OCI-M1 (cell line): ENCODE results near the gene PLA1A.
"Not testable (repeated sequence)": the region's sequence is repeated elsewhere in the genome, so short reads cannot be mapped to it uniquely, and the experiment has no call there.

Experiments used
- DNase-seq: peaks from one replicate; lab custom pipeline; 2025; lab: John Stamatoyannopoulos, UW

PLA1A gene, protein sequence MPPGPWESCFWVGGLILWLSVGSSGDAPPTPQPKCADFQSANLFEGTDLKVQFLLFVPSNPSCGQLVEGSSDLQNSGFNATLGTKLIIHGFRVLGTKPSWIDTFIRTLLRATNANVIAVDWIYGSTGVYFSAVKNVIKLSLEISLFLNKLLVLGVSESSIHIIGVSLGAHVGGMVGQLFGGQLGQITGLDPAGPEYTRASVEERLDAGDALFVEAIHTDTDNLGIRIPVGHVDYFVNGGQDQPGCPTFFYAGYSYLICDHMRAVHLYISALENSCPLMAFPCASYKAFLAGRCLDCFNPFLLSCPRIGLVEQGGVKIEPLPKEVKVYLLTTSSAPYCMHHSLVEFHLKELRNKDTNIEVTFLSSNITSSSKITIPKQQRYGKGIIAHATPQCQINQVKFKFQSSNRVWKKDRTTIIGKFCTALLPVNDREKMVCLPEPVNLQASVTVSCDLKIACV

DNA sequence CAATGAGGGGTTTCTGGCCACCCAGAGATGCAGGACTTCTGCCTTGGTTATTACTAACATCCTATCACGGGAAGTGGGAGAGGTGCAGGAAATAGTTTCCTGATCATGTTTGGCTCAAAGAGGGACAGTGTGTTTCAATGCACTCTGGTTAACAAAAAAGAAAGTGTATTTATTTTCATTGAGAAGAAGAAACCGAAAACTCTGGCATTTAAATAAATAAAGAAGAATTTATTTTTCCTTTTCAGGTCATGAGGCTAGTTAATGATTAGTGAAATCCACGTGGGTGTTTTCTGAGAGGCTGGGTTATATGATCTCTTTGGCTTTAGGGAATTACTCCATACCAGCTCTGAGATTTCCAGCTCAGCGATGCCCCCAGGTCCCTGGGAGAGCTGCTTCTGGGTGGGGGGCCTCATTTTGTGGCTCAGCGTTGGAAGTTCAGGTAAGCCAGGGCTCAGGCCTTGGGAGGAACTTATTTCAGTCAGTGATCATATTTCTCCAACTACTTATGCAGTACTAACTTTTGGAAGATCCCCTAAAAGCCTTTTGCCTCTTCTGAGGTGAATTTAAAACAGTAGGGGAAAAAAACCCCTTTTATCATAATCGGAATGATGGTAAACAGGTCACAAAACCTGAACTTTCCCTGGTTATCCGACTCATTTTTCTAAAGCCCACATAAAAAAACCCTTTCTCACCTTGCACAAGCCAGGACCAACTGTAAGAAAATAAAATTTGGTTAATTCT is at the start of gene PLA1A:
Gene PLA1A, plus strand, starts transcription at position 338 of the 741 bp plus-strand sequence. Its CDS starts 29 bp downstream, at position 367.
- DNase-seq = no peak

DNA sequence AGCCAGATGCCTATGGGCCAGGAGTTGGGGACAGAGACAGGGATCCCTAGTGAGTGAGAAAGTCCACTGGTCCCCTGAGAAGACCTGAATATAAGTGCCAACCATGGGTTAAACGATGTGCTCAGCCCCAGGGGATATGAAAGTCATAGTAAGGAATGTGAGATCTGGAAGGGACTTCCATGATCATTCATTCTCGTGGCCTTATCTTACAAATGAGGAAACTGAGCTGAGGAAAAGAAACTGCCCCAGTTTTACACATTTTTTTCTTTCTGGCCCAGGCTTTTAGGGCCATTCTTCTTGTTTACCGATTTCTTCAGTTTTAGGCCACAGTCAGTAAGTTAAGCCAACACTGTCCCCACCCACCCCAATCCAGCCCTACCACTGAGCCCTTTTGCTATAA is 49.3 kb upstream of the PLA1A start:
- DNase-seq = no peak

DNA sequence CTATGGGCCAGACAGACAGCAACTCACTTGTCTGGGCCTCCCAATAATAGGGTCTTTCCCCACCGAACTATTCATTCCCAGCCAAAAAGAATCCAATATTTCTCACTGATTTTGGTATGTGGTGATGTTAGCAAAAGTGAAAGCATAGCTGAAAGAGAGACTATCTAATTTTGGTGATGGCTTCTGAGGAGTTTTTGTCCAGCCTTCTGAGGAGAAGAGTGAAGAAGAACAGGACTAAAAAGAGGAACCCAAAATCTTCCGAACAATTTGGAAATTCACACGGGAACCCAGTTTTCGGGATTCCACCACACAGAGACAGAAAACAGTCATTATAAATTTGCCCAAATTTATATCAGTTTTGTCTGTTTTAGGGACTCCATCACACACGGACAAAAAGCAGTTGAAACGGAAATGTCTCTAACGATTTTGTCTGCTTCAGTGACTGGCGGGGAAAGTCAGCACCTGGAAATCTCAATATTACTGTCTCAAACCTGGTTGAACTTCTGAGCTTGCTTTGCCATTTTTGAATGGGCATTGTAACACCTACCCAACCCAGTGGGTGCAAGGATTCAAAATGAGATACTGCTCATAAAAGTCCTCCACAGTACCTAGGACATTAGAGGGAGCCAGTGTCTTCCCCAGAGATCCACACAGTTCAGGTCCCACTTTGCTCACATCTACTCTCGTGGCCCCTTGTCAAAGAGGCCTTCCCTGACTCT is 47.3 kb upstream of the PLA1A start:
- DNase-seq = no peak

DNA sequence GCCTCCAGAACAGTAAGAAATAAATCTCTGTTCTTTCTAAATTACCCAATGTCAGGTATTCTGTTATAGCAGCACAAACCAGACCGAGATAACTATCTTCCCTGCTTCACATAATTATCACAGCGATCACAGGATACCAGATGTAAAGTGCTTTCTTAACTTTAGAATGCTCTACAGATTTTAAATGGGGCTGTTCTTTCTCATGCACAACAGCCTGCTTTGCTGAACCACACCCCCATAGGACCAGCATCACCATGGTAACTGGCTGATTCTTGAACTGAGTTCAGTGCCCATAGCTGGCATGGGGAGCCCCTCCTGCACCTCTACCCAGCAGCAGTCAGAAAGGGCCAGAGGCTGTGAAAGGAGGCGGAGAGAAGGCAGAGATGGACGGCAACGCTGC is 46.1 kb upstream of the PLA1A start:
- no peak for DNase-seq

DNA sequence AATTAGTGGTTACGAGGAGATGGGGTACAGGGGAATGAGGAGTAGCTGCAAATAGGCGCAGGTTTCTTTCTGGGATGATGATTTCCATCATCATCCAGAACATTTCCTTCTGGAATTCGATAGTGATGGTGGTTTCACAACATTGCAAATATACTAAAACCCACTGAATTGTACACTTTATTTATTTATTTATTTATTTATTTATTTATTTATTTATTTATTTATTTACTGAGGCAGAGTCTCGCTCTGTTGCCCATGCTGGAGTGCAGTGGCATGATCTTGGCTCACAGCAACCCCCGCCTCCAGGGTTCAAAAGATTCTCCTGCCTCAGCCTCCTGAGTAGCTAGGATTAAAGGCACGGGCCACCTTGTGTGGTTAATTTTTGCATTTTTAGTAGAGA is 44.8 kb upstream of the PLA1A start:
- not testable (repeated sequence) for DNase-seq

DNA sequence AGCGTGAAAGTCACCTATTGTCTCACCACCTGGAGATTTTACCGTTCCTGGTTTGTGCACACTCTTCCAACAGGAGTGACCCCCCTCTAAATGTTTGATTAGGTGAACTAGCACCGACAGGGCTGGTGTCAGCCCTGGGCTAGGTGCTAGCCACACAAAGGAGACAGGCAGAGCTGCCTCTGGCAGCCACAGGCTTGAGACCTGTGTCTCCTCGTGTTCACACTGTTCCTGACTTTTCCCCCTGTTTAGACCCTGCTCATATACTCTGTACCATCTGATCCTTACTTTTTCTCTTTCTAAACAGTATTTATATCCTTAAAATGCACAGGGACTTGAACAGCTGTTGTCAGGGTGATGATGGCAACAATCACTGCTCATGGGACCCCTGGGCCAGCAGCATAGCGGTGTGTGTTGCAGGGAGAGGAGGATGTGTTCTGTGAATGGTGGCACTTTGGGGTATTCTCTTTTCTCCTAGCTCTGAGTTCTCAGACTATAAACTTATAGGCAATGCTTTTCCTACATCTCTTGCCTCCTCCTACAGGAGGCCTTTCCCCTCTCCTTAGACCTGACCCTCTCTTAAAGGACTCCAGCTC is 43.8 kb upstream of the PLA1A start:
- DNase-seq = no peak

DNA sequence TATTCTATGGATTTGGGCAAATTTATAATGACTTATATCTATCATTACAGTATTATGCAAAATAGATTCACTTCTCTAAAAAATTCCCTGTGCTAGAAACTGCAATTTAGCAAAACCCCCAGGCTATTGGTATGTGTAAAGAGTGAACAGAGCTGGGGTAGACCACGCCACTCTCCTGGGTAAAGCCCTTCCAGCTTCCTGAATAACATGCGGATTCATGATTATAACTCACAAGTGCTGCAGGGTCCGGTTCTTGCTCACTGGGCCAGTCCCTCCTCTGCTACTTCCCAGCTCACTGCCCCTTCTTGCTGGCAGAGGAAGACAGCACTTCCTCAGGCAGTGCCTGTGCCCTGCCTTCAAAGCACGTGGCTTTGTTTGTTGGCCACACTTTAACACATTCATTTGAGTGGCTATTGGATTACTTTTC is 42.4 kb upstream of the PLA1A start:
- DNase-seq = no peak

DNA sequence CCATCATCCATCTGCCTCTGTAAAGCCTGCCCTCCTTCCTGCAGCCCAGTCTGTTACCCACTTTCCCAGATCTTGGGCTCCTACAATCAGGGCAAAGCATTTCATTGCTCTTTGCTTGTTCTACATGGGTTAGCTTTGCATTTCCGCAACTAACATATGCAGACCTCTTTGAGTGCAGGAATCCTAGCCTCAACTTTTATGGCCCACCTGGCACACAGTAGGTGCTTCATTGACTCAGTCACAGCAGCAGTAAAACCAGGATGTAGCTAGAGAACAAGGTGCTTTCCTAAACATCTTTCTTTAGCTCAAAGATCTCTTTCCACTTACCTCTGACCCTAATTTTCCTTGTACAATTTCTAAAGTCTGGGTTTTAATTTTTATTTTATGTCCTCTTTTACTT is 41.8 kb upstream of the PLA1A start:
- DNase-seq = no peak

DNA sequence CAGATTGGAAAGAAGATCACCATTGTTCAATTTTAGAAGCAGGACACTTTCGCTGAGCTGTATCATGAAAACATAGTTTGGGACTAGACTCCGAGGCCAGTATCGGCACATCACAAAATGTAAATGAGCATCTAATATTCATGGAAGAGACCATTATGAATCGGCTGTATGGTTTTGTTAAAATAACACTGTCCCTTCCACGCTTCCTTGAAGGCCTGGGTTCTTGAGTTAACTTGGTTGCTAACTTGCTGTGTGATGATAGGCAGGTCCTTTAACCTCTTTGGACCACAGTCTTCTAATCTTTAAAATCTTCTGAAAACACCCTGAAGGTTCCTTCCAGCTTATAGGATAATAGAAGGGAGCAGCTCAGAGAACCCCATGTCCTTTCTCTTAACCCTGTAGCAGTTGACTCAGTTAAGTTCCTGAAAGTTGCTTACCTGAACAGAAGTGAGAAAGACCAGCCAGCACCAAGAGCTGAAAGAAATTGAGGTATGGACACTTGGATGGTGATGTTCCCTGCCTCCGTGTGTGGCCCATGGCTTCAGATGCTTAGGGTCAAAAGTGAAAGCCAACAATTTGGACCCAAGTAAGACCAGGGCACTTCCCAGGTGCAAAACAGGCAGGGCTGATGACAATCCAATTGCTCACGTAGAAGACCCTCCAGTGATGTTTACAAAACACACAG is 40.4 kb upstream of the PLA1A start:
- DNase-seq = no peak

DNA sequence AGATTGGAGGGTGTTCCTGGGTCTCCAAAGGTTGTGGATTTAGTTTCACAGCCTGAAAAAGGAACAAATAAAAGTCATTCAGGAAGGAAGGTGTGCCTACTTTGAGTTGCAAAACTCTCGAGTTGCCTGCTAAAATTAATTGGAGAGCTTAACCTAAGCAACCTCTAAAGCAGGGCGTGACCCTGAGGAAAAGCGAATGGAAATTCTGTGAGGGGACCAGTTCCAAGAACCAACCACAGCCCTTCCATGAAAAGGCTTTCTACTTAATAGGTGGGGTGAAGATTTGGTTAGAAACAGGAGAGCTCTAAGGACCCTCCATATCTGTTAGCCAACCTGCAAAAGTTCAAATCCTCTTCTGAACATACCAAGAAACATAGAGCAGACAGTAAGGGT is 39.8 kb upstream of the PLA1A start:
- DNase-seq = peak; percentile 72

DNA sequence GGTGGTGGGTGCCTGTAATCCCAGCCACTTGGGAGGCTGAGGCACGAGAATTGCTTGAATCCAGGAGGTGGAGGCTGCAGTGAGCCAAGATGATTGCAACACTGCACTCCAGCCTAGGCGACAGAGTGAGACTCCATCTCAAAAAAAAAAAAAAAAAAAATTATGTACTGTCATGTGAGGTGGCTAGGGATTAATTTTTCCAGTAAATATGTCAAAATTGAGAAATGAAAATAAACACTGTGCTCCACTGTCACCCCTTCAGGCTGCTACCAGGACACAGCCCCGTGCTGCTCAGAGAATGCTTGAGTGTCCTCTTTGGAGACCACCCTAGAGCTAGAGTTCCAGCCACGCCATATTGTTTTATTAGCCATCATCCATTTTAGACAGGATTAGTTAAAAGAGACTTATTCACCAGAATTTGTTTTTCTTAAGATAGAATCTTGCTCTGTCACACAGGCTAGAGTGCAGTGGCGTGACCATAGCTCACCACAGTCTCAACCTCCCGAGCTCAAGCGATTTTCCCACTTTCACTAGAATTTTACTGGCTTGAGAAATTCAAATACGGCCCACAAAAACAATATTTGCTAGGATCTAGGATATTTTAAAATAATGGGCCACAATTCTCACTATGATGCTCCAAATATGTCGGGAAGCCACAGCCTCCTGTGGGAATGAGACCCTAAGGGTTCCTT is 38.9 kb upstream of the PLA1A start:
- DNase-seq = peak; percentile 43

DNA sequence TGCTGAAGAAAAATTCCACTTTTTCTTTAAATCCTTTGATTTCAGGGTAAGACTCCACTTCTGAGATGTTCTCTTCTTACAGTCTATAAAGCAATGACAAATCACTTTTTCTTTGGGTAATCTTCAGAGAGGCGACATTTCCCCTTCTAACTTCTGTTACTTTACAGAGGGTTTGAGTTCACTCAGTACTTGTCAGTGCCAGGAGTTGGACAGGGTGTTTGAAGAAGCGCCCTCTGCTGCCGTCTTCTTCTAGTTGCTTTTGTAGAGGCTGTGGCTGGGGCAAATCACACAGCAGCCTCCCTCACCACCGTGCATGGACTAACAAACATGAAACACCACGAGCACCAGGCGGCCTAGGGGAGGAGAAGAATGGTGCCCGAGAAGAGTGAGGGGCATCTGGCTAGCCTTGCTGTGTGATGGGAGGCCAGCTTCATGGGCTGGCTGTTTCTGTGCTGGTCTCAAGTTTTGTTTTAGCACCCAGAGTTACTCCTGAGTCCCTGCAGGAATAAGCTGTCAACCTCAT is 38.2 kb upstream of the PLA1A start, which contains the start of gene CD80:
Gene CD80, minus strand, starts transcription at position 174 of the 523 bp plus-strand sequence. CDS start 1,886 bp downstream, outside the sequence.
- DNase-seq = peak; percentile 88

DNA sequence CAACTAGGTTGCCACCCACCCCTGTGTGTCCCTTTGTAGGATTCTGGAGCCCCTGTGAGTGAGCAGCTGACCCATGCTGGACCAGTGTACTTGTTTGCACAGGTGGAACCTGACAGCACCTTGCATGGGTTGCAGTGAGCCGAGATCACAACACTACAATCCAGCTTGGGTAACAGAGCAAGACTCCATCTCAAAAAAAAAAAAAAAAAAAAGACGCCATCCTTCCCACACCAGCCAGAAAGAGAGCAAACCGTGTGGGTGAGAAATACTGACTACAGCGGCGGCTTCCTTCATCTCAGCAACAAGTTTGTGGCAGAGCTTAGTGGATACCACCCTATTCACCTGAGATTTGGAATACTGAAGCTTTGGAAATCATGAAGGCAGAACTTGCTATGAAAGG is 37.5 kb upstream of the PLA1A start:
- no peak for DNase-seq

DNA sequence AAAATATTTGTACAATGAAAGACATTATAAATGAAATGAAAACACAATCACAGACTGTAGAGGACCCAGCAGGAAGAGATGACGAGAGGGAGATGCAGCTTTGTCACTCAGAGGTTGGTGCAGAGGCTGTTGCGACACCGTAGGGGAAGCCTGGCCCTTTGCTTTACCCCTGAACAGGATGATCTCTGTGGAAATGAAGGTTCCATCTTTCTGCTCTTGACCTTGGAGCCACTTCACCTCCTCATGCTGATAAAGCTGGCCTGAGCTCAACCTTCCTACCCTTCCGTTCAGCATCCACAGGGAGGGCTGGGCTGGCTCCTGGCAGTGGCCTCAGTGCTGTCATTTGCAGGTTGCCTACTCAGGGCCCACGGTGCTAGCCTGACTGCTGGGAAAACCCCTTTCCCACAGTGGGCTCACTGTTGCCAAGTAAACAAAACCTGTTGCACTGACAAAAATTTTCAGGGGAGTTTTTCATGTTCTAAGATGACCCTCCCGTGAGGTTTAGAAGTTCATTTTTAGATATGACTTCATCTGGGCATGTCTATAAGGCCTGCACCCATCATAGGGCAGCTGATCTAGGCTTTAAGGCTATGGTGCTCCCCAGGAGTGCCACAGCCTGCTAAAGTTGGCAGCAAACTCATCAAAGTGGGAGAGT is 35.3 kb upstream of the PLA1A start:
- DNase-seq = no peak

DNA sequence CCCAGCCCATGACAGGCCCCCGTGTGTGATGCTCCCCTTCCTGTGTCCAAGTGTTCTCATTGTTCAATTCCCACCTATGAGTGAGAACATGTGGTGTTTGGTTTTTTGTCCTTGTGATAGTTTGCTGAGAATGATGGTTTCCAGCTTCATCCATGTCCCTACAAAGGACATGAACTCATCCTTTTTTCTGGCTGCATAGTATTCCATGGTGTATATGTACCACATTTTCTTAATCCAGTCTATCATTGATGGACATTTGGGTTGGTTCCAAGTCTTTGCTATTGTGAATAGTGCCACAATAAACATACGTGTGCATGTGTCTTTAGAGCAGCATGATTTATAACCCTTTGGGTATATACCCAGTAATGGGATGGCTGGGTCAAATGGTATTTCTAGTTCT is 34.4 kb upstream of the PLA1A start:
- not testable (repeated sequence) for DNase-seq

DNA sequence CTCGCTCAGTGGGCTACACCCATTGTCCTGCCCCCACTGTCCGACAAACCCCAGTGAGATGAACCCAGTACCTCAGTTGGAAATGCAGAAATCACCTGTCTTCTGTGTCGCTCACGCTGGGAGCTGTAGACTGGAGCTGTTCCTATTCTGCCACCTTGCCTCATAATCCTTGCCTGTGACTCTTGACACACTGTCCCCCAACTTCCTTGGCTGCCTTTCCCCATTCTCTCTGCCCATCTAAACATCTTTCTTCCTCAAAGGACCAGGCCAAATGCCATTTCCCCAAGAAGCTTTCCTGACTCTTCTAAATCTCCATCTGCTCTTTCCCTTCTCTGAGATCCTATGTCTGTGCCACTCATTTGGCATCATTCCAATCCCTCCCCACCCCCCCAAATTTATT is 28.5 kb upstream of the PLA1A start:
- DNase-seq = no peak

DNA sequence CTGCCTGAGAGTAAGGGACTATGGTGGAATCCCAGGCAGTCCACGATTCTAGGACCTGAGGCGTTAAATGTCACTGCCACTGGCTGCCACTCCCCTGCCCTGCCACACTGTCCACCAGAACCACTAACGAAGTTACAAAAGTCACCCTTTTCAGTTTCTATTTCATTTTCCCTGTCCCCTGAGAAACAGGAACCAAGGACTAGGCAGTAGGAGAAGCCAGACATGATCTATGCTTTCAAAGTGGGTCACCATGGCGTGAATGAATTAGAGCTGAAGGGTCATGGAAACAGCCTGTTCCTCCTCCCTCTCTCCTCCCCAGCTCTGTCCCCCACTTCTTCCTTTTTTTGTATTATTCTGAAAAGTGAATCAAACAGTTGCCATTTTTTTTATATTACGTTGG is 27.5 kb upstream of the PLA1A start:
- peak; percentile 71 for DNase-seq

DNA sequence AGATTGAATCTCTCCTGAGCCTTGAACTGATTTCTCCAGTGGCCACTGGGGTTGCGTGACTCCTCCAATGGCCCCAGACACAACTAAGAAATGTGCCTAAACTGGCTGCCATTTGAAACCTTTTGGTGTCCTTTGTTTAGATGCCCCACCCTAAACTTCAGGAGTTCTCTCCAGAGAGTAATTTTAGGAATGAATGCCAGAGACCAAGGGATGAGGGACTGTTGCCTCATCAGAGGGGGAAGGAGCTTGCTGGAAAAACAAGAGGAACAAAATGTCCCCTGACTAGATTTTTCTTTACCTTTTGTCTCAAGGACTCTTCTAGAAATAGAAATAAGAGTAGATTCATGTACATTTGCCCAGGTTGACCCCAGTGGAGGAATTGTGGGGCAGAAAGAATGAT is 26.5 kb upstream of the PLA1A start:
- DNase-seq = no peak

DNA sequence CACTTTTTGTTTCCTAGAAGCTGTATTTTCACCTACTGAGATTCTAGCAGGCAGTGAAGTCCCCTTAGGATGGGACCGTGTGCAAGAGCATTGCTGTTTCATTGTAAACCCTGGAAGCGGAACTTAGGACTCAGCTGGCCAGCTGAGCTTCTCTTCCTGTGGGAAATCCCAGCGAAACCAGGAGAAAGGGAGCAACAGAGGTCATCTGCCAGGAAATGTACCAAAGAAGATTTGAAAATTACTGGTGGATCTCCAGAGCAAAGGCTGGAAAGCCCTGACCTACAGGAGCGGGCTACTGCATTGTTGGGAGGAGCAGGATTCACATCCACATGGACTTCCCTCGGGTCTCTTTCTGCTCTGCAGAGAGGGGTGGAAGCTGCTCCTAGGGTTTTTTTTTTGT is 26.0 kb upstream of the PLA1A start:
- DNase-seq = no peak

DNA sequence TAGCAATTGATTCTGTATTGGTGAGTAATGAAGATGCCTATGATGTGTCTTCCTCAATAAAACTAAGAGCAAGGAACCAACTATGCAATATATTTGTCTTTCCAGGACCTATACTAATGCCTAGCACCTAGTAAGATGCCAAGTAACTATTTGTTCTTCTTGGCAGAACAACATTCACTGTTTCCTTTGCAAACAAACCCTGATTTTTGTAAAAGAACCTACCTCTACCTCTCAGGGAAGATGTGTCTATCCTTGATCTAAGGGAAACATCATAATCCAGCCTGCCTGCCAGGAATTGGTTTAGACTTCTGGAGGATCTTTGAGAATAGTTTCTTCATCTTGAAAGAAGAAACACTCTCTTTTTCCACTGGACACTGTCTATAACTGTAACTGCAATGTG is 22.2 kb upstream of the PLA1A start:
- DNase-seq = no peak
